ENCODE measurements around the gene ZNF195.

- TF ChIP-seq, protein P1, sequence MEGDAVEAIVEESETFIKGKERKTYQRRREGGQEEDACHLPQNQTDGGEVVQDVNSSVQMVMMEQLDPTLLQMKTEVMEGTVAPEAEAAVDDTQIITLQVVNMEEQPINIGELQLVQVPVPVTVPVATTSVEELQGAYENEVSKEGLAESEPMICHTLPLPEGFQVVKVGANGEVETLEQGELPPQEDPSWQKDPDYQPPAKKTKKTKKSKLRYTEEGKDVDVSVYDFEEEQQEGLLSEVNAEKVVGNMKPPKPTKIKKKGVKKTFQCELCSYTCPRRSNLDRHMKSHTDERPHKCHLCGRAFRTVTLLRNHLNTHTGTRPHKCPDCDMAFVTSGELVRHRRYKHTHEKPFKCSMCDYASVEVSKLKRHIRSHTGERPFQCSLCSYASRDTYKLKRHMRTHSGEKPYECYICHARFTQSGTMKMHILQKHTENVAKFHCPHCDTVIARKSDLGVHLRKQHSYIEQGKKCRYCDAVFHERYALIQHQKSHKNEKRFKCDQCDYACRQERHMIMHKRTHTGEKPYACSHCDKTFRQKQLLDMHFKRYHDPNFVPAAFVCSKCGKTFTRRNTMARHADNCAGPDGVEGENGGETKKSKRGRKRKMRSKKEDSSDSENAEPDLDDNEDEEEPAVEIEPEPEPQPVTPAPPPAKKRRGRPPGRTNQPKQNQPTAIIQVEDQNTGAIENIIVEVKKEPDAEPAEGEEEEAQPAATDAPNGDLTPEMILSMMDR (IDR thresholded peaks at IDR 0.05 in 8 of 11, conservative IDR thresholded peaks at IDR 0.05 in 3 of 11) = no peak
- TF ChIP-seq POLR2A (IDR thresholded peaks at IDR 0.05) (no peak), POLR2AphosphoS5 (IDR thresholded peaks at IDR 0.05) (no peak)
These were observed 2.0 kb upstream of the ZNF195 start for GRCh38 chr11:3380706-3381545.
